GM21447 (cell line): Measurements from ENCODE around the gene POP4.

Source experiments
- ATAC-seq: cut with Tn5 transposase; IDR thresholded peaks from one replicate; pipeline ENCODE4 v1.9.1; 2021; ENCODE audit not compliant: unreplicated experiment

Gene POP4

DNA sequence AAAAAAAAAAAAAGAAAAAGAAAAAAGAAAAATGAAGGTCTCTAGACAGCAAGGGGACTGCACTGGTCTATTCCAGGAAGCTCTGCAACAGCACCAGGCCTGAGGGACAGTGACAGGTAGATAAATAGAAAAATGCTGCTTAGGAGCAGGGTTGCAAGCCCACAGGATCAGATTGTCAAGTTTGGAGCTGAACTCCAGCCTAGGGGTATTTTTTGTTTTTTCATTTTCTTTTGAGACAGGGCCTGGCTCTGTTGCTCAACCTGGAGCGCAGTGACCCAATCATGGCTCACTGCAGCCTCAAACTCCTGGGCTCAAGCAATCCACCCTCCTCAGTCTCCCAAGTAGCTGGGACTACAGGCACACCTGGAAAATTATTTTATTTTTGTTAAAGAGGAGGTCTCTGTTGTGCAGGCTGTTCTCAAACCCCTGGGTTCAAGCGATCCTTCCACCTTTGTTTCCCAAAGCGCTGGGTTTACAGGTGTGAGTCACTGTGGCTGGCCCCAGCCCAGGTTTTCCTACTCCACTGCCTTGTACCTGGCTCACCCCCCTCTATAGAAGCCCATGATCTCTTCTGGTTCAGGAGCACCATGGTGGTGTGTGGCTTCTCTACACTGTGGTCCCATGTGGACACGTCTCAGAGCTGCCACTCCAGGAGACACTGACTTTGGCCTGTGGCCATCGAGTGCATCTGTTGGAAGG is 23.9 kb downstream of the POP4 start:
- no peak for ATAC-seq

DNA sequence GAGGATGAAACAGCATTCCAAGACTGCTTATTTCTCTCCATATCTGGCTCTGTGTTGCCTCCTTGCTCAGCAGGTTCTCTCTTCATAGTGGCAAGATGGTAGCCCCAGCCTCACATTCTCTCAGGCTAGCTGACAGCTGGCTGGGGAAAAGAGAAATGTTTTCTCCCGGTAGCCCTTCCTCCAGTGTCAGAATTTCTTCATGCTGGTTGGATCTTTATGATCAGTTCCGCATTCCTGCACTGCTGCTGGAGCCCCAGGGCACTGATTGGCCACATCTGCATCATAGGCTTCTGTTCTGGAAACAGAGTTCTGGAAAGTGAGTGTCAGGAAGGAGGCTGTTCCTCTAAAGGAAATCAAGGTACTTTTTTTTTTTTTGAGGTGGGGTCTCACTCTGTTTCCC is 24.6 kb downstream of the POP4 start:
- ATAC-seq = no peak

DNA sequence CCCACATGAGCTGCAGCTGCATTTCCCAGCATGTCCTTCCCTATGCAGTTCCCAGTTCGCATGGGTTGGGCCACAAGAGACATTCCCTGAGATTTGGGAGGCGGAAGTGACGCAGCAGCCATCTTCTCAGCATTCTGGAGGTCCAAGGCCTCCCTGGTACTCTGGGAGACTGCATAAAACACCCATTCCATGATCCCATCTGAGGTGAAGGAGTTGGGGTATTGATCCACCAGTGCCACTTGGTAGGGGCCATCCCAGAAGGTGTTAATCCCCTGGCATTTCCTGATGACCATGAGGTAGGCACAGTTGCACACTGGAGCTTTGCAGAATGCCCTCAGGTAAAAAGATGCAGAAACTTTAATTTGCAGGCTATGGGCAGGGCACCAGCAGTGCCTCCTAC is 25.4 kb downstream of the POP4 start:
- ATAC-seq = no peak

DNA sequence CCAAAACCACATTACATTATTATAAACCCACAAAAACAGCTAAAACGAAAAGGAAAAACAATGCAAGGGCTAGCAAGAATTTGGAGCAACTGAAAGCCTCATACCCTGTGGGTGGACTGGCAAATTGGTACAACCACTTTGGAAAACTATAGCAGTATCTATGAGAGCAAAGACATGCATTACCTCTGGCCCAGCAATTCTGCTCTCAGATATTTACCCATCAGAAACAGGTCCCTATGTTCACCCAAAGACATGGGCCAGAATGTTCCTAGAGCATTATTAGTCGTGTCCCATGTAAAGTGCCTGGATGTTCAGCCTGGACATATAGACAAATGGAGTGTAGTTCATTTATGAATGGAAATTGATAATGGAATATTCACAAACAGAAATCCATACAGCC is 27.9 kb downstream of the POP4 start:
- no peak for ATAC-seq

DNA sequence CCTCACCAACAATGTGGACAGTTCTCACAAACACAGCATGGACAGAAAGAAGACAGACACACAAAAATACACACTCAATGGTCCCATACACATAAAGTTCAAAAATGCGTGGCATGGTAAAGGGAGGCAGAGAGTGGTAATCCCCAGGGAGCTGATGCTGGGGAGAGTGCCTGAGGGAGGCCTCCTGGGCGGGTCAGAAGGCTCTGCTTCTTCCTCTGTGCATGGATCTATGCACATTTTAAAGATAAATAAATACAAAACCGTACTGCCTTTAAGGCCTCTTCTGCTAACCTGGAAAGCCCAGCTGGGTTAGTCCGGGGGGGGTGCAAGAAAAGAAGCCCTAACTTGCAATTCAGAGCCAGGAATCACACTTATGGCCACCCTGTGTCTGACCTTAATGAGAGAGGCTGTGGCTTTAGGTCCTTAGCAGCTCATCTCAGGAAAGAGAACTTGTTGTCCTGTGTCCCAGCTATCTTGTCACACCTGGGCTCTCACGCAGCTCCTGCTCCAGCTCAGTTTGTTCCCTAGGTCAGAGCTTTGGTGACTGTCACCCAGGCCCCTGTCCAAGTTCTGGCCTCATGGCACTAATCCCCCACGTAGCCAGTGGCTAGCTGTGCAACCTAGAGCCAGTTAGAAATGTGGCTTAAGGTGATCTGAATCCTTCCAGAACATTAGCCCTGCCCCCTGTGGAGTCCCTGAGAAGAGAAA is 28.5 kb downstream of the POP4 start:
- ATAC-seq = no peak

DNA sequence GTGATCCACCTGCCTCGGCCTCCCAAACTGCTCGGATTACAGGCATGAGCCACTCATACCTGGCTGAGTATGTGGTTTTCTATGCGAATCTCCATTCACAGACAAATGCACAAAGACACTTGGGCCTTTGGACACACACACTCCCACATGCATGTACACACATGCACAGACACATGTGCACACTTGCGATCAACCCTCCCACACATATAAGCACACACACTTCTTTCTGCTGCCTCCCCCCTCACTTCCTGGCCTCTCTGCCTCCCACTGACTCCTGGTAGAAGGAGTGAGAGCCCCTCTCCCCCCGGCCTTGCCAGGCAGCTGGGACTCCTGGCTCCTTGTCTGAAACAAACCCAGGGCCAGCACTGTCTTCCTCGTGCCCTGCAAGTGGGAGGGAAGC is 29.9 kb downstream of the POP4 start:
- no peak for ATAC-seq

DNA sequence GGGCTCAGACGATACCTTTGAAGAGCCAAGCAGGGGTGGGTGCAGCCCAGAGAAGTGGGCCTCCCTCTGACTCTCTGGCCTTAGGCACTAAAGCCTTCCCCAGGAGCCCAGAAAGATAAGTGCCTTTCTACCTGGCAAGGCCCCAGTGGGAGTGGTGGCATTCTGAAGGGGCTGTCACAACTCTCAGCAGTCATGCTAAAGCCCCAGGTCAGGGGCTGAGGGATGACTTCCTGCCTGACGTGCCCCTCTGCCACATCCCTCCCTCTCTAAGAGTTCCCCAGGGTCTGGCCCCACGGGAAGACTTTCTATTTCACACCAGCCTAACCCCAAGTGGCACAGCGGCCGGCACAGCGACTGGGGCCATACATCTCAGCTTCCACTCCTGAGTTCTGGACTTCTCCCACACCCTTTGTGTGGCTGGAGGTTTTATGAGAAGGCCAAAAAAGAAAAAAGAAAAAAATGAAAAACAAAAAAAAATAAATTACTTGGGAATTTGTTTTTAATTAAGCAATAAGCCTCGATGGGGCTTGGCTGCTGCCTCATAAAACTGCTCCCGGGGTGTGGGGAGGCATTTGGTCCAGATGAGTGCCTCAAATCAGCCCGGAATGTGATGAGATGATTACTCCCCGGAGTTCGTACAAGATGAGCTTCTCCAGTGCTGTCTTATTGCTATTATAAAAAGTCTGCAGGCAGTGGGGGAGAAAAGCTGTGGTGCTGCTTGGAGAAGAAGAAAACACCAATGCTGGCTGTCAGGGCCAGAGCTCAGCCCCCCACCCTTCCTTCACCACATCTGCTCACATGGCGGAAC is 30.7 kb downstream of the POP4 start:
- ATAC-seq = no peak

DNA sequence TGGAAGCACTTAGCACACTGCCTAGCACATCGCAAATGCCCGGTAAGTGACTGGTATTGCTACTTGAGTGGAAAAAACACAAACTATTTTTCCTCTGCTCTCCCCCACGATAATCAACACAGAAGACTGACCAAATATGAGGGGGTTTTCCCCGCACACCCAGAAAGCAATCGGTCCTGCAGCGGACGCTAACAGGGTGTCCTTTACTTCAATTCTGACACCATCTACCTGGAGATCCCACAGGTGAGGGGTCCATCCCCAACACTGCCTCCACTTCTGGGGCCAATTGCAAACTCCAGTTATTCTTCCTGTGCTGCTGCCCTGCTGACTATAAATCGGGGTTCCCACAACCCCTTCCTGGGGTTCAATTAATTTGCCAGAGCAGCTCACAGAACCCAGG is 33.0 kb downstream of the POP4 start:
- no peak for ATAC-seq

DNA sequence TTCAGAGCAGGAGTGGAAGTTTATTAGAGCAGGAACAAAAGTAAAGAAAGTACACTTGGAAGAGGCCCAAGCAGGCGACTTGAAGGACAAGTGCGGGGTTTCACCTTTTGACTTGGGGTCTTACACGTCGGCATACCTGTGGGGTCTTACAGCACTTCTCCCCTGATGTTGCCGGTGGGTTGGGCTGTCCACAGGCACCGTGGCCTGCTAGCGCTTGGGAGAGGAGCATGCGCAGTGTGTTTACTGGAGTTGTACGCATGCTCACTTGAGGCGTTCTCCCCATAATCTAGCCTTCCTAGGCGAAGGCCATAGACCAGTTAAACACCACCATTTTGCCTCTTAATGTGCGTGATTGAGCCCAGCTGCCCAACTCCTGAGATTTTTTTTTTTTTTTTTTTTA is 34.1 kb downstream of the POP4 start:
- ATAC-seq = no peak

DNA sequence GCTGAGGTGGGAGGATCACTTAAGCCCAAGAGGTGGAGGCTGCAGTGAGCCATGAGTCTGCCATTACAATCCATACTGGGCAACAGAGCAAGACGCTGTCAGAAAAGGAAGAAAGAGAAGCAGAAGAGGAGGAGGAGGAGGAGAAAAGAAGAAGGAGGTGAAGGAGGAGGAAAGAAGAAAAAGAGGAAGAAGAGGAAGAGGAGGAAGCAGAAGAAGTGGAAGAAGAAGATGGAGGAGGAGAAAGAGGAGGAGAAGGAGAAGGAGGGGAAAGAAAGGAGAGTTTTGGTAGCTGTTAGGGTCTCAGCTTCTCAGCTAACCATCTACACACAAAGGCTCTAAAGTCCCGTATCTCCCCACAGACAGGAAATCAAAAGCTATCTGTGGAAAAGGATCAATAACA is 35.5 kb downstream of the POP4 start:
- no peak for ATAC-seq

DNA sequence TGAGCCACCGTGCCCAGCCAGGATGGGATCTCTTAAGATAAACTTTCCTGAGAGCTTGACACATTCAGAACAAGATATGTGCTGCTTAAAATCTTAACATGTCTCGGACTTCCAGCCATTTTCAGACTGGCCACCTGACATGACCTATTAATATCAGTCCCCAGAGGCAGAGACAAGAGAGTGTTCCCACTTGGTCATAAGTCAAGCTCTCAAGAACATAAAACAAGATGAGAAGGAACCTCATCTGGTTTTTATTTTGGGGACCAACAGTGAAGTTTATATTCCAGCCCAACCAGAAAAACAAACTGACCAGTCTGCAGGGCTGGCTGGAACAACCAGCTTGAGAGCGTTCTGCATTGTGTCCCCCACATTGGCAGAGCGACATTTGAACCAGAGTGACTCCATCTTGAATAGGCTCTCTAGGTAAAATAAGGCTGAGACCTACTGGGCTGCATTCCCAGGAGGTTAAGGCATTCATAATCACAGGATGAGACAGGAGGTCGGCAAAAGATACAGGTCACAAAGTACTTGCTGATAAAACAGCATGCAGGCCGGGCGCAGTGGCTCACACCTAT is 37.4 kb downstream of the POP4 start:
- no peak for ATAC-seq

DNA sequence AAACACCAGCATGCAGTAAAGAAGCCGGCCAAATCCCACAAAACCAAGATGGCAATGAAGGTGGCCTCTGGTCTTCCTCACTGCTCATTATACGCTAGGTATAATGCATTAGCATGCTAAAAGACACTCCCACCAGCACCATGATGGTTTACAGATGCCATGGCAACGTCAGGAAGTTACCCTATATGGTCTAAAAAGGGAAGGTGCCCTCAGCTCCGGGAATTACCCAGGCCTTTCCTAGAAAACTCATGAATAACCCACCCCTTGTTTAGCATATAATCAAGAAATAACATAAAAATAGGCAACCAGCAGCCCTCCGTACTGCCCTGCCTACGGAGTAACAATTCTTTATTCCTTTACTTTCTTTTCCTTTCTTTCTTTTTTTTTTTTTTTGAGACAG is 38.1 kb downstream of the POP4 start:
- ATAC-seq = no peak

DNA sequence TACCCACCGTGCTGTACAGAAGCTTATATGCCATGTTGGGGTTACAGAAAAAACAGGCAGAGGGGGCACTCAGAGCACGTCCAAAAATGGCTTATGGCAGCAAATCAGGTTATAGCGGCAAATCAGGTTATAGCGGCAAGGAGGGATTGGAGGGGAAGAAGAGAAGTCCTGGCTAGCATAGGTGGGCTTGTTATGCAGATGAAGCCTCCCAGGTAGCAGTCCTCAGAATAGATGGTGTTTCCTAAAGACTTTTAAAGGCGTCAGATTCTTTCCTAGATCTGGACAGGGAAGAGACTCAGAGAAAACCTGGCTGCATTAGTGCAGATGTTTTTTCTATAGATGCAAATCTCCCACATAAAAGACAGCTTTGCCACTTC is 39.4 kb downstream of the POP4 start:
- no peak for ATAC-seq

DNA sequence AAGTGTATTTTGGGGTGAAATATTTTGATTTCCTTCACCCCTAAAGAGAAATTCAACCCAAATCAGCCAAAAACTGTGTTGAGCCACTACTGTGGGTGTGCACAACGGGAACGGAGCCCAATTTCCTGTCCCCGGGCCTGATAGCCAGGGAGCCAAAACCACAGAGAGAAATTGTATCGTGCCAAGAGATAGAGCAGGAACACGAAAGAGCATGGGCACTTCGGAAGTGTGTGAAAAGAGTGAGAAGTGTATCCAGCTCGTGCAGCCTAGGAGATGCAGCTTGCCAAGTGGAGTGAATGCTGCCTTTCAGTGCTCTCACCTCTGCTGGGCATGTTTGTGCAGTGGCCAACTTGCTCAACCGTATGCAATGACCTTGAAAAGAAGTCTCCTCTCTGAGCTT is 39.8 kb downstream of the POP4 start:
- ATAC-seq = no peak

DNA sequence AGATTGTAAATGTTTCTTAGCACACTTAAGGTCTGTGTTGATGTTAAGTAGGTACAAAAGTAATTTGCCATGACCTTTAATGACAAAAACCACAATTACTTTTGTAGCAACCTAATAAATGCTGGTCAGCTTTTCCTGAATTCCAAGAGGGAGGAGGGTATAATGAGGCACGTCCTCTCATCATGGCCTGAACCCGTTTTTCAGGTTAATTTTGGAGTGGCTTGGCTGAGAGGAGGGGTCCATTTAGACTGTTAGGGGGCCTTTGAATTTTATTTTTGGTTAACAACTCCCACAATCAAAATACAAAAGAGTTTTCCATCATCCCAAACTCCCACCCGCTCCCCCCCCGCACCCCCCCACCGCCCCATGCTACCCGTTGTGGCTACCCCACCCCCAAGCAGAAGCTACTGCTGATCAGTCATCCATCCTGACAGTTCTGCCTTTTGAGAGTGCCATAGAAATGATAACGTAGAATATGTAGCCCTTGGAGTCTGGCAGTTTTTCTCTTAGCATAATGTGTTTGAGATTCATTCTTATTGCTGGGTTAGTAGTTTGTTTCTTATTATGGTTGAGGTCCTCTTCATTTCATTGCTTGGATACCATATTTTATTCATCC is 44.8 kb downstream of the POP4 start:
- ATAC-seq = no peak

DNA sequence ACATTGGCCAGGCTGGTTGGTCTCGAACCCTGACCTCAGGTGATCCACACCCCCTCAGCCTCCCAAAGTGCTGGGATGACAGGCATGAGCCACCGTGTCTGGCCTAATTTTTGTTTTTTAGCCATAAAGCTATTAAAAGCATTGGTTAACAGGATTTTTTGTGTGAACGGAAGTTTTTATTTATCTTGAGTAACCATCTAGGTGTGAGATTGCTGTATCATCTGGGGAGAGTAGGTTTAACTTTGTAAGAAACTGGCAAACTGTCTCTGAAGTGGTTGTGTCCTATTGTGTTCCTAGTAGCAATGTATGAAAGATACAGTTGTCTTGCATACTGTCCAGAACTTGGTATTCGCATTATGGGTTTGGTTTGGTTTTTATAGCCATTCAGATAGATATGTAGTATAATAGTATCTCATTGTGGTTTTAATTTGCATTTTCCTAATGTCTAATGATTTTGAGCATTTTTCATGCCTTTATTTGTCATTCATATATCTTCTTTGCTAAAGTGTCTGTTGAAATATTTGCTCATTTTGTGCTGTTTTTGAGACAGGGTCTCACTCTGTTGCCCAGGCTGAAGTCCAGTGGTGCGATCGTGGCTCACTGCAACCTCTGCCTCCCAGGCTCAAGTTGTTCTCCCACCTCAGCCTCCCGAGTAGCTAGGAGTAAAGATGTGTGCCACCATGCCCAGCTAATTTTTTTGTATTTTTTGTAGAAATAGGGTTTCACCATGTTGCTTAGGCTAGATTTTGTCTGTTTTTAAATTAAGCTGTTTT is 45.7 kb downstream of the POP4 start:
- ATAC-seq = no peak

DNA sequence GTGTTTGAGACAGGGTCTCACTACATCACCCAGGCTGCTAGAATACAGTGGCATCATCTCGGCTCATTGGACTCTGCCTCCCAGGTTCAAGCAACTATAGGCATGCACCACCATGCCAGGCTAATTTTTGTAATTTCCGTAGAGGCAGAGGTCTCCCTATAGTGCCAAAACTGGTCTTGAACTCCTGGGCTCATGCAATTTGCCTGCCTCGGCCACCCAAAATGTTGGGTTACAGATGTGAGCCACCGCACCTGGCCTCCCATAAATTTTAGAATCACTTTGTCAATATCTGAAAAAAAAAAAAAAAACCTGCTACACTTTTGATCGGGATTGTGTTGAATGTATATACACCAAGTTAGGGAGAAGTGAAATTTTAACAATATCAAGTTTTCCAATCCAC is 47.3 kb downstream of the POP4 start:
- no peak for ATAC-seq

DNA sequence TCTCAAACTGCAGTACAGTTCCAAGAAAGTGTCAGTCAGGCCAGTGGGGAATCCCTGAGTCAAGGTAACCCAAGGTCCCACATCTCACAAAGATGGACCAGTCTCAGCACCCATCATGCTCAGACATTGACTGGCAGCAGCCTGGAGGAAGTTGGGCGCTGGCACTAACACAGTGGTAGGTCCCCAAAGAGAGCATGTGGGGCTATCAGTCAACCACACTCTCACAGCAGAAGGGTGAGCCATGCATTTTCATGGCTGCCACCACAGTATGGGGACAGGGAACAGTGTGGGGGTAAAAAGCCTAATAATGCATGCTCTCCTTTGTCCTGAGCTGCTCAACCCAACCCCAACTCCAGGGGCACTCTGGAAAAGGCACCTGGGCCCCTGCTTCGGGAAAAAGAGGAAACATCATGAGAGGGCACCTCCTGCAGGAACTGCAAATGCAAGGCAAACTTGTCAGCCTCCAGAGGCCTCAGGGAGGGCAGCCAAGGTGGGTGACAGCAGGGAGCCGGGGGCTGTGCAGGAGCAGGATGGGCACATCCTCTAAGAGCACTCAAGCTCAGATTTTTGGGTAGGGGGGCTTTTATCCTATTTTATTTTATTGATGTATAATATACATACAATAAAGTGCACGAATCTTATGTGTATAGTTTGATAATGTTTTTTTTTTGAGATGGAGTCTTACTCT is 49.7 kb downstream of the POP4 start:
- ATAC-seq = no peak

DNA sequence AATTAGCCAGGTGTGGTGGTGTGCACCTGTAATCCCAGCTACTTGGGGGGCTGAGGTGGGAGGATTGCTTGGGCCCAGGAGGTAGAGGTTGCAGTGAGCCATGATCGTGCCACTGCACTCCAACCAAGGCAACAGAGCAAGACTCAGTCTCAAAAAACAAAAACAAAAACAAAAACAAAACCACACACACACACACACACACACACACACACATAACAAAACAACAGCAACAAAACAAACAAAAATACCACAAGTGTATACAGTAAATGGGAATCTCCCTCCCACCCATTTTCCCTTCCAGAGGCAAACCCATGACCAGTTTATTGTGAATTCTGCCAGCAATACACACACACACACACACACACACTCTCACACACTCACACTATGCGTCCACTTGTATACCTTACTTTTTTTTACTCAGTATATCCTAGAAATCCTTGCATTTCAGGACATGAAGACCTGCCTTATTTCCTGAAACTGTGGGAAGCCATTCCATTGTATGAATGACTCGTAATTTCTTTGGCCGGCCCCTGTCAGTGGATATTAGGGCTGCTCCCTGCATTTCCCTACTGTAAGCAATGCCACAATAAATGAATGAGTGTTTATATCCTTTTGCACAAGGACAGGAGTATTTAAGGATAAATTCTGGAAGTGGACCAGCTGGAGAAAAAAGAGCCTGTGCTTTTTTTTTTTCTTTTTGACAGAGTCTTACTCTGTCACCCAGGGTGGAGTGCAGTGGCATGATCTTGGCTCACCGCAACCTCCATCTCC is 52.3 kb downstream of the POP4 start:
- ATAC-seq = no peak
